ENCODE data around the gene HPD.

GRCh38 chr12:121838126-121838525 is 20.5 kb downstream of the HPD start:
- TF ChIP-seq ZC3H10 (CRISPR knock-in tag; IDR thresholded peaks at IDR 0.05), result no peak
- no peak for TF ChIP-seq SNAI2 (CRISPR knock-in tag; IDR thresholded peaks at IDR 0.05)
- no peak for TF ChIP-seq PATZ1 (CRISPR knock-in tag; IDR thresholded peaks at IDR 0.05; ENCODE audit: borderline replicate concordance)
- TF ChIP-seq ZFP3 (CRISPR knock-in tag; IDR thresholded peaks at IDR 0.05), result no peak
- no peak for TF ChIP-seq CSRNP3 (CRISPR knock-in tag; IDR thresholded peaks at IDR 0.05)
- no peak for TF ChIP-seq ISL1 (CRISPR knock-in tag; IDR thresholded peaks at IDR 0.05)
- no peak for TF ChIP-seq GLIS3 (CRISPR knock-in tag; IDR thresholded peaks at IDR 0.05)
- TF ChIP-seq ZNF565 (CRISPR knock-in tag; conservative IDR thresholded peaks at IDR 0.05; ENCODE audit: low read depth), result no peak
- no peak for TF ChIP-seq TSHZ2 (CRISPR knock-in tag; IDR thresholded peaks at IDR 0.05)
- no peak for TF ChIP-seq ESRRG (CRISPR knock-in tag; IDR thresholded peaks at IDR 0.05)
